OCI-LY3 (cell line): ENCODE measurements around the gene RNF14.

ENCODE experiments used
- EZH2phosphoT487 ChIP-seq: fragments of 200-600 bp; shearing (Covaris generic); IDR thresholded peaks from 2 replicates; pipeline ENCODE4 v1.6.1; 2018; ENCODE audit warnings: antibody characterized with exemption, mixed run types, low read depth
- TF ChIP-seq, protein P1 (sequence below): fragments of 200-600, 300-600 bp; sonication (generic); IDR thresholded peaks from 2 replicates; pipeline ENCODE4 v1.5.1; 2014; ENCODE audit warnings: antibody characterized with exemption, low read length, low read depth

DNA sequence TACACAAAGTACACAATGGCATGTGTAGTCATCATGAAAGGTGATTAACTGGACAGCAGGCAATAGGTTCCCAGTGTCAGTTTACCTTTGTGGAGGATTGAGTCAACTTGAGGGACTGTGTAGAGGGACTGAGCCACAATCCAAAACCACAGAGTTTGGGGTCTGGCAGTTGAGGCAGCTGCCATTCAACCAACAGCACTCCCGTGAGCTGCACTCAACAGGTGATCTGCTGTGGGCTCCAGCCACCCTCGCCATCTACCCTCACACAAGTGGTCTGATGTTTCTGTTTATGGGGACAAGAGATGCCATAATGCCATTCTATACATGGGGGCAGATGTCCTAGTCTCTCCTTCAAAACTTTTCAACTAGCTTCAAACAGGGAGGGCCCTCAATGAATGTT is 48.1 kb upstream of the RNF14 start:
- TF ChIP-seq, protein P1, sequence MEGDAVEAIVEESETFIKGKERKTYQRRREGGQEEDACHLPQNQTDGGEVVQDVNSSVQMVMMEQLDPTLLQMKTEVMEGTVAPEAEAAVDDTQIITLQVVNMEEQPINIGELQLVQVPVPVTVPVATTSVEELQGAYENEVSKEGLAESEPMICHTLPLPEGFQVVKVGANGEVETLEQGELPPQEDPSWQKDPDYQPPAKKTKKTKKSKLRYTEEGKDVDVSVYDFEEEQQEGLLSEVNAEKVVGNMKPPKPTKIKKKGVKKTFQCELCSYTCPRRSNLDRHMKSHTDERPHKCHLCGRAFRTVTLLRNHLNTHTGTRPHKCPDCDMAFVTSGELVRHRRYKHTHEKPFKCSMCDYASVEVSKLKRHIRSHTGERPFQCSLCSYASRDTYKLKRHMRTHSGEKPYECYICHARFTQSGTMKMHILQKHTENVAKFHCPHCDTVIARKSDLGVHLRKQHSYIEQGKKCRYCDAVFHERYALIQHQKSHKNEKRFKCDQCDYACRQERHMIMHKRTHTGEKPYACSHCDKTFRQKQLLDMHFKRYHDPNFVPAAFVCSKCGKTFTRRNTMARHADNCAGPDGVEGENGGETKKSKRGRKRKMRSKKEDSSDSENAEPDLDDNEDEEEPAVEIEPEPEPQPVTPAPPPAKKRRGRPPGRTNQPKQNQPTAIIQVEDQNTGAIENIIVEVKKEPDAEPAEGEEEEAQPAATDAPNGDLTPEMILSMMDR: no peak
- no peak for TF ChIP-seq EZH2phosphoT487
